Mammary epithelial cell (primary cell): ENCODE data around the gene GPR31.

ENCODE experiments used
- CTCF ChIP-seq, 2 donors: IDR thresholded peaks in 1 of 2; conservative IDR thresholded peaks in 1 of 2; 2 replicates each; pipeline ENCODE4 v1.5.1; 2011 to 2012; ENCODE audit warnings: inconsistent platforms in 2 of 2, low read length in 2 of 2, mild to moderate bottlenecking in 2 of 2, control low read depth in 1 of 2, low read depth in 1 of 2; ENCODE audit not compliant: insufficient read depth in 1 of 2; ENCODE audit errors: extremely low read depth in 1 of 2
- EZH2 ChIP-seq: IDR thresholded peaks from 2 replicates; pipeline ENCODE4 v1.6.1; 2012; ENCODE audit warnings: low read length, inconsistent platforms, borderline replicate concordance

- TF ChIP-seq CTCF (conservative IDR thresholded peaks at IDR 0.05 in 1 of 2, IDR thresholded peaks at IDR 0.05 in 1 of 2; ENCODE audit: extremely low read depth in 1 of 2, insufficient read depth in 1 of 2, low read depth in 1 of 2, low read length in 2 of 2) = no peak
- TF ChIP-seq EZH2 = no peak
Measured at GRCh38 chr6:167161851-167162467, 4.2 kb upstream of the GPR31 start.
